Measurements from ENCODE around the gene KMT2E.

GRCh38 chr7:105057472-105057871 is 43.5 kb downstream of the KMT2E start:
- TF ChIP-seq CTCF (IDR thresholded peaks at IDR 0.05; ENCODE audit: extremely low read depth in 1 of 2, insufficient read depth in 1 of 2, low read depth in 1 of 2, low read length in 2 of 2) (no peak), POLR2A (IDR thresholded peaks at IDR 0.05; ENCODE audit: low read depth, low read length) (no peak)

Data from endothelial cell of umbilical vein (primary cell).